ENCODE measurements around the gene MKNK2. TPM values are rescaled to one million over a fixed set of nuclear protein-coding genes. Genes with fewer than 3 reads are reported as not detected.

Gene MKNK2
- total RNA-seq, 1 experiment from 2014 or later, result 96.8 TPM

DNA sequence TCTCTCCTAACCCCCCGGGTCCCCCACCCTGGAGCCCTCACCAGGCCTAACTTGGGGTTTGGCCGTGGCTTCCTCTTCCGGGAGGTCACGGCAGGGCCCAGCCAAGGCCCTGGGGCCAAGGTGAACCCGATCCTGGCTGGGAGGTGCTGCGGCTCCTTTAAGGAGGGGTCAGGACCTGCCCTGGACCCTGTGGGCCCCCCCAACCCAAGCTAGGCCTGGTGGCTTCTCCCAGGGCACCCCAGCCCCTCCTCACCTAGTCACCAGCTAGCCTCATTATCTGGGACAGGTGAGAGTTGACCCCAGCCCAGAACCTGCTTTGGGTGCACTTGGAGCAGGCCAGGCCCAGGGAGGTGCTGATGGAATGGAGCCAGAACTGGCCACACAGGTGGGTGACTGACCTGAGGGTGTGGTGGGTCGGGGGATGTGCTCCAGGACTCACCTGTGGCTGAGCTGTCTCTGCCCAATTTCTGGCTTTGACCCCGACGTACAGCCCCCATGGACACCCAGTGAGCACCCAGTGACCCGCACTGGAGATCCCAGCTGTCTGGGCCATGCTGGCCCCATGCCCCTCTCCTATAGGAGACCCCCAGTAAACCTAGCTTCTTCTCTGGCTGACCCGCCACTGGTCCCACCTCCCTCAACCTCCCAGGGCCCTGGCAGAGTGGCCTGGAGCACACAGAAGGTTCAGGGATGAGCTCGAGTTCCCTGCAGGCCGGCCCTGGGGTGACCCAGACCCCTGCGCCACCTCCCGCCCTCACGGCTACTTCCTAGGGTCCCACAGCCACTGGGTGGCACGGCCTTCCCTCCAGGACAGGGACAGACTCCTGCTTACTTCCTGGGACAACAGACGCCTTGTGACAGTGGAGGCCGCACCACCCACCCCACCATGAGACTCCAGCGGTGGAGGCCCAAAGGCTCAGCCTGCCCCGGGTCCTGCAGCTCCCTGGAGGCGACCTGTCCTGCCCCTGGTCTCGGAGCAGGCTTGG is 6.7 kb upstream of the MKNK2 start:
- no peak overlapping the region for H3K4me2 ChIP-seq (ENCODE audit: low read length)
- CTCF ChIA-PET, result no interaction called here
- H2AFZ ChIP-seq (ENCODE audit: low read length), result no peak overlapping the region
- H3K79me2 ChIP-seq (ENCODE audit: low read length), result no peaks in the 10 kb centered on the region
- H3K4me3 ChIP-seq (ENCODE audit: low read length), result no peak overlapping the region
- DNase-seq (no peak), ATAC-seq (no peak)
- H4K20me1 ChIP-seq (ENCODE audit: low read length), result no peaks in the 10 kb centered on the region
- no peaks in the 10 kb centered on the region for H3K27me3 ChIP-seq (ENCODE audit: low read length)
- H3K9me2 ChIP-seq (replicated peaks; ENCODE audit: low read length), result no peaks in the 10 kb centered on the region
- H3K27ac ChIP-seq (ENCODE audit: low read length), result no peak overlapping the region
- no TSS peak for BruUV-seq (replicated peaks)
- no peaks in the 10 kb centered on the region for H3F3A ChIP-seq (ENCODE audit: low read length, unreplicated experiment)
- no peaks in the 10 kb centered on the region for H3K9me3 ChIP-seq (ENCODE audit: low read length)
- TF ChIP-seq EZH2phosphoT487 (IDR thresholded peaks at IDR 0.05; ENCODE audit: borderline replicate concordance, low read length) (no peak), EZH2 (IDR thresholded peaks at IDR 0.05; ENCODE audit: low read length, unreplicated experiment) (no peak)
- TF ChIP-seq, protein P1, sequence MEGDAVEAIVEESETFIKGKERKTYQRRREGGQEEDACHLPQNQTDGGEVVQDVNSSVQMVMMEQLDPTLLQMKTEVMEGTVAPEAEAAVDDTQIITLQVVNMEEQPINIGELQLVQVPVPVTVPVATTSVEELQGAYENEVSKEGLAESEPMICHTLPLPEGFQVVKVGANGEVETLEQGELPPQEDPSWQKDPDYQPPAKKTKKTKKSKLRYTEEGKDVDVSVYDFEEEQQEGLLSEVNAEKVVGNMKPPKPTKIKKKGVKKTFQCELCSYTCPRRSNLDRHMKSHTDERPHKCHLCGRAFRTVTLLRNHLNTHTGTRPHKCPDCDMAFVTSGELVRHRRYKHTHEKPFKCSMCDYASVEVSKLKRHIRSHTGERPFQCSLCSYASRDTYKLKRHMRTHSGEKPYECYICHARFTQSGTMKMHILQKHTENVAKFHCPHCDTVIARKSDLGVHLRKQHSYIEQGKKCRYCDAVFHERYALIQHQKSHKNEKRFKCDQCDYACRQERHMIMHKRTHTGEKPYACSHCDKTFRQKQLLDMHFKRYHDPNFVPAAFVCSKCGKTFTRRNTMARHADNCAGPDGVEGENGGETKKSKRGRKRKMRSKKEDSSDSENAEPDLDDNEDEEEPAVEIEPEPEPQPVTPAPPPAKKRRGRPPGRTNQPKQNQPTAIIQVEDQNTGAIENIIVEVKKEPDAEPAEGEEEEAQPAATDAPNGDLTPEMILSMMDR (conservative IDR thresholded peaks at IDR 0.05; ENCODE audit: low read depth, low read length), result no peak
- peaks cover 41% of the 10 kb centered on the region for H3K4me1 ChIP-seq (ENCODE audit: insufficient read depth, low read length)
- no peak overlapping the region for H3K9ac ChIP-seq (ENCODE audit: low read length)
- intact Hi-C loops (cut with micrococcal nuclease), result no loop called here
- POLR2A ChIA-PET (ENCODE audit: unreplicated experiment), result no interaction called here
- no peaks in the 10 kb centered on the region for H3K36me3 ChIP-seq (ENCODE audit: low read depth, low read length)

DNA sequence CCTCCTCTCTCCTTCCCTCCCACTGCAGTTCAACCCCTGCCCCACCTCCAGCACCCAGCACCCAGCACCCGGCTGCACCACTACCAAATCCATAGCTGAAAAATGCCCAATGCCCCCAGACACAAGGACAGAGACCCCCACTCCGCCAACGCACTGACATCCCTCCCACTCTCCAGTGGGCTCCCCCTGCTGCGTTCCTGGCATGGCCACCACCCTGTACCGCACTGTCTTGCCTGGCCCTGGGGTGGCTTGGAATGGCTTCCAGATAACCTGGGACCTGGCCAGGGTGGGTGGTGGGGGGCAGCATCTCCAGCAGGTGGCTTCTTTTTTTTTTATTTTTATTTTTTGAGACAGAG is 5.8 kb upstream of the MKNK2 start:
- no peaks in the 10 kb centered on the region for H3F3A ChIP-seq (ENCODE audit: low read length, unreplicated experiment)
- no peaks in the 10 kb centered on the region for H4K20me1 ChIP-seq (ENCODE audit: low read length)
- H3K9ac ChIP-seq (ENCODE audit: low read length), result no peak overlapping the region
- ChIA-PET CTCF (interaction anchor here (0.5 to 0.6 kb wide), 3 partner anchors 22 to 246 kb away, joined by 3 to 8 read pairs (median 4); no protein-coding TSS in a partner anchor), POLR2A (ENCODE audit: unreplicated experiment) (no interaction called here)
- H3K4me3 ChIP-seq (ENCODE audit: low read length), result no peak overlapping the region
- TF ChIP-seq, protein P1 (conservative IDR thresholded peaks at IDR 0.05; ENCODE audit: low read depth, low read length), result no peak
- TF ChIP-seq EZH2 (IDR thresholded peaks at IDR 0.05; ENCODE audit: low read length, unreplicated experiment), result no peak
- no peak for TF ChIP-seq EZH2phosphoT487 (IDR thresholded peaks at IDR 0.05; ENCODE audit: borderline replicate concordance, low read length)
- intact Hi-C loops (cut with micrococcal nuclease), result no loop called here
- H3K79me2 ChIP-seq (ENCODE audit: low read length), result no peaks in the 10 kb centered on the region
- H3K27me3 ChIP-seq (ENCODE audit: low read length), result no peaks in the 10 kb centered on the region
- no peak overlapping the region for H3K27ac ChIP-seq (ENCODE audit: low read length)
- DNase-seq, result no peak
- no peak overlapping the region for H3K4me2 ChIP-seq (ENCODE audit: low read length)
- no peaks in the 10 kb centered on the region for H3K9me2 ChIP-seq (replicated peaks; ENCODE audit: low read length)
- no peak for ATAC-seq
- no peaks in the 10 kb centered on the region for H3K9me3 ChIP-seq (ENCODE audit: low read length)
- no peaks in the 10 kb centered on the region for H3K36me3 ChIP-seq (ENCODE audit: low read depth, low read length)
- no peak overlapping the region for H2AFZ ChIP-seq (ENCODE audit: low read length)
- peaks cover 36% of the 10 kb centered on the region for H3K4me1 ChIP-seq (ENCODE audit: insufficient read depth, low read length)
- BruUV-seq (replicated peaks), result no TSS peak
